Panc1 (cell line): ENCODE data around the gene KRTAP10-7. TPM values are rescaled to one million over a fixed set of nuclear protein-coding genes. Genes with fewer than 3 reads are reported as not detected.

ENCODE experiments used
- ATAC-seq: fragments of 200-7000 bp; cut with Tn5 transposase; 2 replicates; pipeline ENCODE4 v1.9.1; 2020; ENCODE audit warnings: mild to moderate bottlenecking, moderate library complexity
- BruUV-seq: library from RNA; stranded (reverse); fragments of 400-500 nt; replicated peaks from 2 replicates; lab custom pipeline; 2021; lab: Mats Ljungman, UMichigan
- CTCF ChIA-PET: fragments of 300-600 bp; sonication (Branson Sonifier 250); formaldehyde crosslinking; loops from one replicate; lab custom pipeline; 2022; ENCODE audit warnings: antibody characterized with exemption; lab: Charles Lee
- POLR2A ChIA-PET: fragments of 300-600 bp; sonication (Branson Sonifier 250); formaldehyde crosslinking; loops from one replicate; lab custom pipeline; 2022; ENCODE audit warnings: antibody characterized with exemption; lab: Charles Lee
- DNase-seq: peaks from one replicate; pipeline ENCODE4 v3.0.0-alpha.2; 2010; ENCODE audit warnings: low read depth, low spot score
- H3K27ac ChIP-seq: 2 replicates; pipeline ENCODE4 v1.5.1; 2011; ENCODE audit warnings: mild to moderate bottlenecking, low read length, inconsistent platforms
- H3K27me3 ChIP-seq: fragments of 200-500 bp; sonication (Bioruptor generic); 2 replicates; pipeline ENCODE4 v1.6.0; 2014; ENCODE audit warnings: low read length, inconsistent platforms; ENCODE audit not compliant: control insufficient read depth, insufficient read depth
- H3K36me3 ChIP-seq: fragments of 200-500 bp; sonication (Bioruptor generic); 2 replicates; pipeline ENCODE4 v1.5.1; 2014; ENCODE audit warnings: inconsistent platforms, mild to moderate bottlenecking, low read length, moderate library complexity; ENCODE audit not compliant: control insufficient read depth, insufficient read depth
- H3K4me1 ChIP-seq: 2 replicates; pipeline ENCODE4 v1.5.1; 2011; ENCODE audit warnings: inconsistent platforms, mild to moderate bottlenecking, low read length, moderate library complexity; ENCODE audit not compliant: control insufficient read depth, insufficient read depth
- H3K4me3 ChIP-seq, 2 experiments: 2 replicates each; pipeline ENCODE4 v1.5.1; 2011 to 2012; ENCODE audit warnings: low read depth in 2 of 2, low read length in 2 of 2, mild to moderate bottlenecking in 2 of 2, inconsistent platforms in 1 of 2, moderate library complexity in 1 of 2
- H3K9me3 ChIP-seq: fragments of 200-500 bp; sonication (Bioruptor generic); 2 replicates; pipeline ENCODE4 v1.5.1; 2014; ENCODE audit warnings: low read depth, mild to moderate bottlenecking, inconsistent platforms, low read length, moderate library complexity; ENCODE audit not compliant: control insufficient read depth, insufficient read depth
- POLR2AphosphoS5 ChIP-seq: IDR thresholded peaks from 2 replicates; pipeline ENCODE4 v1.6.1; 2012; ENCODE audit warnings: mild to moderate bottlenecking, low read depth, low read length, moderate library complexity
- SIN3A ChIP-seq: IDR thresholded peaks from 2 replicates; pipeline ENCODE4 v1.6.1; 2012; ENCODE audit warnings: low read depth, mild to moderate bottlenecking, low read length, moderate library complexity, borderline replicate concordance; ENCODE audit not compliant: insufficient read depth
- TCF7L2 ChIP-seq: IDR thresholded peaks from 2 replicates; pipeline ENCODE4 v1.6.1; 2011; ENCODE audit warnings: mild to moderate bottlenecking, low read depth, low read length, inconsistent platforms
- in situ Hi-C: cut with HindIII; loops from 2 replicates; pipeline ENCODE4 v1.10.0; 2016; ENCODE audit warnings: low sequenced_read_pairs, low pct_unique_long_range_greater_than_20kb
- intact Hi-C: fragments of 100-400 bp; cut with micrococcal nuclease; formaldehyde crosslinking; loops from one replicate; pipeline ENCODE4 v1.10.0; 2022; ENCODE audit not compliant: unreplicated experiment
- total RNA-seq: library from RNA; stranded (reverse); gene quantifications from one replicate; pipeline ENCODE4 v1.2.1, GENCODE V29; 2021; ENCODE audit not compliant: unreplicated experiment
- TF ChIP-seq, protein P1 (sequence below): fragments of 450-650 bp; IDR thresholded peaks from 2 replicates; pipeline ENCODE4 v1.5.1; 2017; ENCODE audit warnings: mild to moderate bottlenecking
- TF ChIP-seq, protein P2 (sequence below), 2 experiments: IDR thresholded peaks; 2 replicates each; pipeline ENCODE4 v1.6.1; 2011 to 2012; ENCODE audit warnings: low read depth in 2 of 2, control low read depth in 1 of 2, low read length in 1 of 2, mild to moderate bottlenecking in 1 of 2, moderate library complexity in 1 of 2; ENCODE audit not compliant: insufficient read depth in 1 of 2

The KRTAP10-7 gene
- total RNA-seq, 1 experiment from 2014 or later, result not detected

GRCh38 chr21:44564886-44565598 is 35.4 kb upstream of the KRTAP10-7 start:
- TF ChIP-seq, protein P1, sequence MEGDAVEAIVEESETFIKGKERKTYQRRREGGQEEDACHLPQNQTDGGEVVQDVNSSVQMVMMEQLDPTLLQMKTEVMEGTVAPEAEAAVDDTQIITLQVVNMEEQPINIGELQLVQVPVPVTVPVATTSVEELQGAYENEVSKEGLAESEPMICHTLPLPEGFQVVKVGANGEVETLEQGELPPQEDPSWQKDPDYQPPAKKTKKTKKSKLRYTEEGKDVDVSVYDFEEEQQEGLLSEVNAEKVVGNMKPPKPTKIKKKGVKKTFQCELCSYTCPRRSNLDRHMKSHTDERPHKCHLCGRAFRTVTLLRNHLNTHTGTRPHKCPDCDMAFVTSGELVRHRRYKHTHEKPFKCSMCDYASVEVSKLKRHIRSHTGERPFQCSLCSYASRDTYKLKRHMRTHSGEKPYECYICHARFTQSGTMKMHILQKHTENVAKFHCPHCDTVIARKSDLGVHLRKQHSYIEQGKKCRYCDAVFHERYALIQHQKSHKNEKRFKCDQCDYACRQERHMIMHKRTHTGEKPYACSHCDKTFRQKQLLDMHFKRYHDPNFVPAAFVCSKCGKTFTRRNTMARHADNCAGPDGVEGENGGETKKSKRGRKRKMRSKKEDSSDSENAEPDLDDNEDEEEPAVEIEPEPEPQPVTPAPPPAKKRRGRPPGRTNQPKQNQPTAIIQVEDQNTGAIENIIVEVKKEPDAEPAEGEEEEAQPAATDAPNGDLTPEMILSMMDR, result no peak
- TF ChIP-seq POLR2AphosphoS5 (no peak), TCF7L2 (no peak), SIN3A (no peak)
- TF ChIP-seq, protein P2, sequence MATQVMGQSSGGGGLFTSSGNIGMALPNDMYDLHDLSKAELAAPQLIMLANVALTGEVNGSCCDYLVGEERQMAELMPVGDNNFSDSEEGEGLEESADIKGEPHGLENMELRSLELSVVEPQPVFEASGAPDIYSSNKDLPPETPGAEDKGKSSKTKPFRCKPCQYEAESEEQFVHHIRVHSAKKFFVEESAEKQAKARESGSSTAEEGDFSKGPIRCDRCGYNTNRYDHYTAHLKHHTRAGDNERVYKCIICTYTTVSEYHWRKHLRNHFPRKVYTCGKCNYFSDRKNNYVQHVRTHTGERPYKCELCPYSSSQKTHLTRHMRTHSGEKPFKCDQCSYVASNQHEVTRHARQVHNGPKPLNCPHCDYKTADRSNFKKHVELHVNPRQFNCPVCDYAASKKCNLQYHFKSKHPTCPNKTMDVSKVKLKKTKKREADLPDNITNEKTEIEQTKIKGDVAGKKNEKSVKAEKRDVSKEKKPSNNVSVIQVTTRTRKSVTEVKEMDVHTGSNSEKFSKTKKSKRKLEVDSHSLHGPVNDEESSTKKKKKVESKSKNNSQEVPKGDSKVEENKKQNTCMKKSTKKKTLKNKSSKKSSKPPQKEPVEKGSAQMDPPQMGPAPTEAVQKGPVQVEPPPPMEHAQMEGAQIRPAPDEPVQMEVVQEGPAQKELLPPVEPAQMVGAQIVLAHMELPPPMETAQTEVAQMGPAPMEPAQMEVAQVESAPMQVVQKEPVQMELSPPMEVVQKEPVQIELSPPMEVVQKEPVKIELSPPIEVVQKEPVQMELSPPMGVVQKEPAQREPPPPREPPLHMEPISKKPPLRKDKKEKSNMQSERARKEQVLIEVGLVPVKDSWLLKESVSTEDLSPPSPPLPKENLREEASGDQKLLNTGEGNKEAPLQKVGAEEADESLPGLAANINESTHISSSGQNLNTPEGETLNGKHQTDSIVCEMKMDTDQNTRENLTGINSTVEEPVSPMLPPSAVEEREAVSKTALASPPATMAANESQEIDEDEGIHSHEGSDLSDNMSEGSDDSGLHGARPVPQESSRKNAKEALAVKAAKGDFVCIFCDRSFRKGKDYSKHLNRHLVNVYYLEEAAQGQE (IDR thresholded peaks at IDR 0.05; ENCODE audit: insufficient read depth in 1 of 2, low read depth in 2 of 2, low read length in 1 of 2), result no peak
- intact Hi-C loops, result no loop called here
- no peak for DNase-seq
- Histone ChIP-seq H3K36me3 (no peaks in the 10 kb centered on the region), H3K4me1 (no peaks in the 10 kb centered on the region), H3K27ac (no peak overlapping the region), H3K9me3 (no peaks in the 10 kb centered on the region), H3K4me3 (no peak overlapping the region), H3K27me3 (no peaks in the 10 kb centered on the region)
- in situ Hi-C loops, result no loop called here
- no peak for ATAC-seq
- ChIA-PET CTCF (no interaction called here), POLR2A (no interaction called here)
- no TSS peak for BruUV-seq

- in situ Hi-C loops (no loop called here), intact Hi-C loops (no loop called here)
- Histone ChIP-seq H3K27me3 (no peaks in the 10 kb centered on the region), H3K9me3 (no peaks in the 10 kb centered on the region), H3K4me3 (no peak overlapping the region), H3K4me1 (no peaks in the 10 kb centered on the region), H3K27ac (no peak overlapping the region), H3K36me3 (no peaks in the 10 kb centered on the region)
- TF ChIP-seq, protein P1, result no peak
- TF ChIP-seq, protein P2 (IDR thresholded peaks at IDR 0.05; ENCODE audit: insufficient read depth in 1 of 2, low read depth in 2 of 2, low read length in 1 of 2), result no peak
- TF ChIP-seq TCF7L2 (no peak), POLR2AphosphoS5 (no peak), SIN3A (no peak)
- no TSS peak for BruUV-seq
- ChIA-PET POLR2A (no interaction called here), CTCF (no interaction called here)
- ATAC-seq, result no peak
- no peak for DNase-seq
Measured at GRCh38 chr21:44566403-44566802, 34.0 kb upstream of the KRTAP10-7 start.
